HS-5 (cell line): ENCODE results near the gene SDF2.
"Not testable (repeated sequence)": the region's sequence is repeated elsewhere in the genome, so short reads cannot be mapped to it uniquely, and the experiment has no call there.

Experiments
- DNase-seq: peaks from one replicate; pipeline ENCODE4 v3.0.0-alpha.2; 2012; ENCODE audit warnings: low read depth

The SDF2 gene

DNA sequence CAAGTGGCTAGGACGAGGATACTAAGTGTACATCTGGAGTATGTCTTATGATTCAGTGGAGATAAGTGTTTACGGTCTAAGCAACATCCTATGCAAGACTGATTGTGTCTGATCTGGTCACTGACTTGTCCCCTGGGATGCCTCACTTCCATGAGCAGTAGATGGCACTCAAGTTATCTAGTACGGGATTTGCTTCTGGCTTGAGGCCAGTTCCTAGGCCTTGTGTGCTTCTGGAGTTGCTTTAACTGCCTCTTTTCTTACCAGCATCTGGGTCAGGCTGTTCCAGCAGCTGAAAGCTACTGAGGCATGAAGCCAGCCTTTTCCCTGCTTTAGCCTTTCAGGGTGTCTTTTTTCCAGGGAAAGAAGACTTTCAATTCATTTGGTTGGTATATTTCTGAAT, 23.3 kb upstream of the SDF2 start:
- no peak for DNase-seq

DNA sequence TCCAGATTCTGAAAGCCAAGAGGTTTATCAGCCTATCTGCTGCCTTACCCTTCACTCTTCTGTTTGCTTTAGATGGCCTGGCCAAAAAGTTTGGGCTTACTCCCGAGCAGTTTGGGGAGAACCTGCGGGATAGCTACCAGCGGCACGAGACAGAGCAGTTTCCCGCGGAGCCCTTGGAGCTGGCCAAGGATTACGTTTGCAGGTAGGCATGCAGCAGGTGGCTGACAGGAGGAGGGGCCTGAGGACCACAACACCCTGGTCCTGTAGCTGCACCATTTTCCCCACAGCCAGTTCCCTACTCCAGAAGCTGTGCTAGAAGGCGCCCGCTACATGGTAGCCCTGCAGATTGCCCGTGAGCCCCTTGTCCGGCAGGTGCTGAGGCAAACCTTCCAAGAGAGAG, 20.9 kb upstream of the SDF2 start:
- no peak for DNase-seq

DNA sequence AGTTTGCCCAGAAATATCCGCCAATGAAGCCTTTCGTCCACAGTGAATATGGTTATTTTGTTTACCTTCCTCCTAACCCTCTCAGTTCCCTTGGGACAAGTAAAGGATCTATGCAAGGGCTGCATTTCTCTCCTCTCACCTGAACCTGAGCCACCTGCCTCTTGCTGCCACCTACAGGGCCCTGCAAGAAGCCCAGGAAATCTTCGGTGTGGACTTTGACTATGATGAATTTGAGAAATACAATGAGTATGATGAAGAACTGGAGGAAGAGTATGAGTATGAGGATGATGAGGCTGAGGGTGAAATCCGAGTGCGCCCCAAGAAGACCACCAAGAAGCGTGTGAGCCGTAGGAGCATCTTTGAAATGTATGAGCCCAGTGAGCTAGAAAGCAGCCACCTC, 14.3 kb upstream of the SDF2 start:
- no peak for DNase-seq

DNA sequence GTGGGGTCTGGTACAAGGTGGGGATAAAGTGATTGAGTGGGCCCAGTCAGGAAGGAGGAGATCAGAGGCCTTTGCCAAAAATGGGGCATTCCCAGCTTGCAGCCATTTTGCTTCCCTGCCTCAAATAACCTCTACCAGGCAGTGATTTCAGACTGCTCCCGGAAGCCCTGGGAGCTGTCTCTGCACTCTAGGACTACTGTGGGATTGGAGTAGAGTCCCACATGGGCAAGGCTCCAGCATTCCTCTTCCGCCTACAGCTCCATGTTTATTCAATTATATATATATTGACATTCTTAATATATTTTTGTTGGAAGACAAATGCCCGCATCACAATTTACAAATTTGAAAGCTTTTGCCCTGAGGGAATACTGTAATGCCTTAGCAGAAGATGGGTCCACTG, 13.8 kb upstream of the SDF2 start:
- no peak for DNase-seq

- DNase-seq: no peak
Observed at GRCh38 chr17:28669918-28670317, 8.2 kb upstream of the SDF2 start.

DNA sequence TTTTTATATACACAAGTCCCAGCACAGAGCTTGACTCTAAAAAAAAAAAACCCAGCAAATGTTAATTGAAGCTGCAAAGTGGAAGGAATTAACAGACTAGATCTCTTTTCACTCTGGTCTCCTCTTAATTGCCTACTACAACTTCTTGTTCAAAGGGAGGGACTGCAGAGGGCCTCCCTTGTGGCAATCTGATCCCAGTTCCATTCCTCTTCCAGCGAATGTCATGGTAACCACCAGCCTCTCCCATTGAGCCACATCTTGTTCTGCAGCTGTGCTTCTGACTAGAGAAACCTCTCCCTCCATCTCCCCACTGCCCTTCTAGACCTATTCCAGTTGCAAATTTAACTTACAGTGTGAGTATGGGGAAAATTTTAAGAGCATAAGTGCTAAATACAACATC, 6.2 kb upstream of the SDF2 start:
- DNase-seq: no peak

DNA sequence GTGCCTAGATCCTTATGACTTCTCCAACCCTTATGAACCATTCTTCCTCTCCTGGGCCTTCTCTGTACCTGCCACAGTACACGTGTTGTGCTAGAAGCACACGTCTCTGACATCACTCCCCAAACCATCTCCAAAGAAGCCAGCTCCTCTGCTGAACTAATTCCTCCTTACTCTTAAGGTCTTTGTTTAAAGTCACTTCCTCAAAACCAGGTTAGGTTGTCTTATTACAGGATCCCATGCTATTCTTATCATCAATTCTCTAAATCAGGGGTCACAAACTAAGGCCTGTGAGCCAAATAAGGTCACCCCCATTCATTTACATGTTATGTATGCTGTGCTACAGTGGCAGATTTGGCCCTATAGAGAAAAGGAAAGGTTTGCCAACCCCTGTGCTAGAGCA, 4.3 kb upstream of the SDF2 start:
- no peak for DNase-seq

GRCh38 chr17:28663723-28664122, 2.0 kb upstream of the SDF2 start:
- DNase-seq: no peak

GRCh38 chr17:28662527-28662829, 772 bp upstream of the SDF2 start:
- DNase-seq: no peak

DNA sequence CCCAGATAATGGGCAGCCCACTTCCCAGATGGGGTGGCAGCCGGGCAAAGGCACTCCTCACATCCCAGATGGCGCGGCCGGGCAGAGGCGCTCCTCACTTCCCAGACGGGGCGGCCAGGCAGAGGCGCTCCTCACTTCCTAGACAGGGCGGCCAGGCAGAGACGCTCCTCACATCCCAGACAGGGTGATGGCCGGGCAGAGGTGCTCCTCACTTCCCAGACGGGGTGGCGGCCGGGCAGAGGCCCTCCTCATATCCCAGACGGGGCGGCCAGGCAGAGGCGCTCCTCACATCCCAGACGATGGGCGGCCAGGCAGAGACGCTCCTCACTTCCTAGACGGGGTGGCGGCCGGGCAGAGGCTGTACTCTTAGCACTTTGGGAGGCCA, 2.2 kb downstream of the SDF2 start:
- DNase-seq: not testable (repeated sequence)

DNA sequence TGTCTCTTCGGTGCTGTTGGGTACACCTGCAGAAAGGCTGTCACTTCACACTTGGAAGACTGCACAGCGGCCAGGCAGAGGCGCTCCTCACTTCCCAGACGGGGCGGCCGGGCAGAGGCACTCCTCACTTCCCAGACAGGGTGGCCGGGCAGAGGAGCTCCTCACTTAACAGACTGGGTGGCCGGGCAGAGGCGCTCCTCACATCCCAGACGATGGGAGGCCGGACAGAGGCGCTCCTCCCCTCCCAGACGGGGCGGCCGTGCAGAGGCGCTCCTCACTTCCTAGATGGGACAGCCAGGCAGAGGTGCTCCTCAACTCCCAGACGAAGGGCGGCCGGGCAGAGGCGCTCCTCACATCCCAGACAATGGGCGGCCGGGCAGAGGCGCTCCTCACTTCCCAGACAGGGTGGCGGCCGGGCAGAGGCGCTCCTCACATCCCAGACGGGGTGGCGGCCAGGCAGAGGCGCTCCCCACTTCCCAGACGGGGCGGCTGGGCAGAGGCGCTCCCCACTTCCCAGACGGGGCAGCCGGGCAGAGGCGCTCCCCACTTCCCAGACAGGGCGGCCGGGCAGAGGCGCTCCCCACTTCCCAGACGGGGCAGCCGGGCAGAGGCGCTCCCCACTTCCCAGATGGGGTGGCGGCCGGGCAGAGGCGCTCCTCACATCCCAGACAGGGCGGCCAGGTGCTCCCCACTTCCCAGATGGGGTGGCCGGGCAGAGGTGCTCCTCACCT, 2.8 kb downstream of the SDF2 start:
- not testable (repeated sequence) for DNase-seq

DNA sequence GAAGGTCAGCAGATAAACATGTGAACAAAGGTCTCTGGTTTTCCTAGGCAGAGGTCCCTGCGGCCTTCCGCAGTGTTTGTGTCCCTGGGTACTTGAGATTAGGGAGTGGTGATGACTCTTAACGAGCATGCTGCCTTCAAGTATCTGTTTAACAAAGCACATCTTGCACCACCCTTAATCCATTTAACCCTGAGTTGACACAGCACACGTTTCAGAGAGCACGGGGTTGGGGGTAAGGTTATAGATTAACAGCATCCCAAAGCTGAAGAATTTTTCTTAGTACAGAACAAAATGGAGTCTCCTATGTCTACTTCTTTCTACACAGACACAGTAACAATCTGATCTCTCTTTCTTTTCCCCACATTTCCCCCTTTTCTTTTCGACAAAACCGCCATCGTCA, 3.4 kb downstream of the SDF2 start:
- DNase-seq: not testable (repeated sequence)

- DNase-seq: no peak
Observed at GRCh38 chr17:28657756-28658155, 4.0 kb downstream of the SDF2 start.

- no peak for DNase-seq
Observed at GRCh38 chr17:28655160-28655559, 6.5 kb downstream of the SDF2 start.

GRCh38 chr17:28648698-28649097, 13.0 kb downstream of the SDF2 start:
- no peak for DNase-seq

GRCh38 chr17:28646039-28646754, 15.5 kb downstream of the SDF2 start:
- no peak for DNase-seq

DNA sequence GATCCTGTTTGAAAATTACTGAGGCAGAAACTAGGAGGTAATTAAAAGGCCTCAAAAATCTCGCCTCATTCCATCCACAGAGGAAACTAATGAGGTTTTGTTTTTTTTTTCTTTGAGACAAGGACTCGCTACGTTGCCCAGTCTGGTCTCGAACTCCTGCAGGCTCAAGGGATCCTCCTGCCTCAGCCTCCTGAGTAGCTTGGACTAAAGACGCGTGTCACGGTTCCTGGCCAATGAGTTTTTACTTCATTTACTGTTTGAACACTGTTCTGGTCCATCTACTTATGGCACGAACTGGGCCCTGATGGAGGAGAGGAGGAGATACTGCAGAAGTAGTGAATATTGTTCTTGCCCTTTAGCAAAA, 16.1 kb downstream of the SDF2 start:
- DNase-seq: no peak

DNA sequence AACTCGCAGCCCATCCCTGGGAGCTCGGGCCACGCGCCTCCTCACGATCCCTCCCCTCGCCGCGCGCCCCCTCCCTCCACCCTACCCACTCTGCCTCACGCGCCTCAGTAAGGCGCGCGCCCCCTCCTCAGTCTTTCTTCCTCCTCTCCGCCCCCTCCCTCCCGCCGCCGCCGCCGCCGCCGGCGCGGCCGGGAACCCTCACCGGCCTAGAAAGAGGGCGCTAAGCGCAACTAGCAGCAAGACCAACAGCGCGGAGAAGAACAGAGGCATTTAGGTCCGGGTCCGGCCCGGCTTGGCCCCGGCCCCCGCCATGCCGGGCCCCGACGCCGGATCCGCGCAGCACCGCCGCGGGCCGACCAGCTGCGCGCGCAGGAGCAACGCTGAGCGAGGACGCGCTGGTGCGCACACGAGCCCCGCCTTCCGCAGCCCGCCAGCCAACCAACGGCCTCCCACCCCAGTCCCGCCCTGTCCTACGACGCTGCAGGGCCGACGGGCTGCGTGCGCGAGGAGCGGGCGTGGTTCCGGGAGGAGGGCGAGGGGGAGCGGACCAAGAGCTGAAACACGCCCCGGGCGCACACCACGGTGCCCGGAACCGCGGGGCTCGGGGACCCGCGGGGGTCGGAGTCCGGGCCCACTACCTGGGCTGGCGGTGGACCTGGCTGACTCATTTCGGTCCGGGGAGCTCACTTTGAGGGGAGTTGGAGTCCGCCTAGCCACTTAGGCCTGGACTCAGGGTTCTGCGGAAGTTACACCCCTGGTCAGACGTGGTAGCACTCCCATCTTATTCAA, 16.7 kb downstream of the SDF2 start, which contains the start of gene BLTP2:
TSS of gene BLTP2 (minus strand) at position 372 of the 789 bp plus-strand sequence. CDS start at position 270, 102 bp downstream.
- no peak for DNase-seq

DNA sequence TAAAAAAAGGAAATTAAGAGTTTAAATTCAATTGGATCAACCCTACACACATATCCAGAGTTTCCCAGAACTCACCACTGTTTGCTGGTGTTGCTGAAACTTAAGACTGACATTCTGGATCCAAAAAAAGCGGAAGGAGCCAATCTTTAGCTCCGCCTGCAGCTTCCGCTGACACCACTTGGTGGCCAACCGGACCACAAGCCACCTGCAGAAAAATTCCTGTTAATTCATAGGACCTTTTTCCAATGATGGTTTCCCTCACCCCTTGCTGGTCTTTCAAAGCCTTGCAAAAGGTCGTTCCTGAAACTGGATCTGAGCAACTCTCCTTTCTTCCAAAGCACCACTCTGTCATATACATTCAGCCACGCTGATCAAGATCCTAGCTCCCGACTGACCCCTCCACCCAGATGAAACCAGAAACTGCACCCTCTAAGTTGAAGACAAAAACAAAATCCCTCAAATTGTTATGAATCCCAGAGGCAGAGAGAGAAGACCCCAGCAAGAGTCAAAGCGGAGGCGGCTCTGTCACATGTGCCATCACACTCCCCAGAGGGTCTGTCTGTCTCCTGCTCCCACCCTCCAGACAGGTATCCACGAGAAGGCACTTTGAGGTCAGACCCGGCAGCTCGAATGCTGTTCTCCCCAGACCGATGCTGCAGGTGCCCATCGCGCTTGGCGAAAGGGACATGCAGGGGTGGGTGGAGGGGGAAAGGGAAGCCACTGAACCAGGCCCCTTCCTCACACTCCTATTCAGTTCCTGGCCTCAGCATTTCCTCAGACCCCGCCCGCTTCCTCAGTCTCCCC, 17.5 kb downstream of the SDF2 start:
- no peak for DNase-seq

- DNase-seq: no peak
Observed at GRCh38 chr17:28641579-28641978, 20.1 kb downstream of the SDF2 start.

GRCh38 chr17:28635506-28635905, 26.2 kb downstream of the SDF2 start:
- no peak for DNase-seq

DNA sequence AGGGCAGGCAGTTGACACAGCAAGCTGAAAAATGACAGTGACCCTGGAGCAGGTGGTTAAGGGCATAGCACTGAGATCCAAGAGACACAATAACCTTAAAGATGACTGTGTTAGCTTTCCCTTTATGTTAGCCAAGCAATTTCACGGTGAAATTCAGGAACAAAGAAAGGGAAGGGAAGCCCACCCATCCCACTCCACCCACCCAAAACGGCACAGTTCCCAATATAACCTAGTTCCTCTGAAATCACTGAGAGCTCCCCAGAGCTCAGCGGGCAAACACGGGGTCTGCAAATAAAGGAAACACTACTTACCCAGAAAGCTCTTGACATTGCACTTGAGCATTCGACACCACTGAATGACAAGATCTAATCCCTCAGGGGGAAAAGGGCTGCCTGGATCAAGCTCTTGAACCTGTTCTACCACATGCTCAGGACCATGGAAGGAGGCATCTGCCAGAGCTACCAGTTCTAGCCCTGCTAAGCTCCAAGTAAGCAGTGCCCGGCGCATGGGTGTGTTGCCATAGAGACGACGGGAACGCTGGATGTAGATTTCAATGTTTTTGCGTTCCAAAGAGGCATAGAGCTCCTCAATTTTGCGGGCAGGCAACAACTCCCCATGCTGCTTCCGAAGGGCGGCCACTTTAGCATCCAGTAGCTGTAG, 27.4 kb downstream of the SDF2 start:
- no peak for DNase-seq
